Activated T-cell treated with anti-CD3 and anti-CD28 coated beads, Interleukin-2, amount 50 U/mL, for 4 hours (primary cell): Measurements from ENCODE around the gene RBBP4. TPM values are rescaled to one million over a fixed set of nuclear protein-coding genes. Genes with fewer than 3 reads are reported as not detected.
A peak's percentile ranks its signal among the peaks of the same experiment; 100 is the strongest.
"Not testable (repeated sequence)": the region's sequence is repeated elsewhere in the genome, so short reads cannot be mapped to it uniquely, and the experiment has no call there.

Experiments used
- ATAC-seq, 2 donors: fragments of 200-7000 bp; cut with Tn5 transposase; one replicate each; pipeline ENCODE4 v1.10.0; 2021
- DNase-seq: peaks from one replicate; pipeline ENCODE4 v3.0.0-alpha.2; 2020
- H3K27me3 Mint-ChIP-seq: one replicate; pipeline ENCODE4 v1.8.0; 2021; ENCODE audit warnings: low read depth, mixed read lengths
- H3K36me3 Mint-ChIP-seq: one replicate; pipeline ENCODE4 v1.8.0; 2022; ENCODE audit warnings: mixed read lengths; ENCODE audit not compliant: insufficient read depth
- H3K4me1 Mint-ChIP-seq: one replicate; pipeline ENCODE4 v1.8.0; 2021; ENCODE audit warnings: low read depth, mixed read lengths
- H3K4me3 Mint-ChIP-seq: one replicate; pipeline ENCODE4 v1.8.0; 2021; ENCODE audit warnings: mild to moderate bottlenecking, moderate library complexity, mixed read lengths
- H3K9me3 Mint-ChIP-seq: one replicate; pipeline ENCODE4 v1.8.0; 2021; ENCODE audit warnings: mixed read lengths
- total RNA-seq, 3 donors: library from RNA; stranded (reverse); gene quantifications; one replicate each; pipeline ENCODE4 v1.2.1, GENCODE V29; 2021

RBBP4 gene
- total RNA-seq, 3 donors from 2014 or later = 243 to 248 (median 243) TPM

DNA sequence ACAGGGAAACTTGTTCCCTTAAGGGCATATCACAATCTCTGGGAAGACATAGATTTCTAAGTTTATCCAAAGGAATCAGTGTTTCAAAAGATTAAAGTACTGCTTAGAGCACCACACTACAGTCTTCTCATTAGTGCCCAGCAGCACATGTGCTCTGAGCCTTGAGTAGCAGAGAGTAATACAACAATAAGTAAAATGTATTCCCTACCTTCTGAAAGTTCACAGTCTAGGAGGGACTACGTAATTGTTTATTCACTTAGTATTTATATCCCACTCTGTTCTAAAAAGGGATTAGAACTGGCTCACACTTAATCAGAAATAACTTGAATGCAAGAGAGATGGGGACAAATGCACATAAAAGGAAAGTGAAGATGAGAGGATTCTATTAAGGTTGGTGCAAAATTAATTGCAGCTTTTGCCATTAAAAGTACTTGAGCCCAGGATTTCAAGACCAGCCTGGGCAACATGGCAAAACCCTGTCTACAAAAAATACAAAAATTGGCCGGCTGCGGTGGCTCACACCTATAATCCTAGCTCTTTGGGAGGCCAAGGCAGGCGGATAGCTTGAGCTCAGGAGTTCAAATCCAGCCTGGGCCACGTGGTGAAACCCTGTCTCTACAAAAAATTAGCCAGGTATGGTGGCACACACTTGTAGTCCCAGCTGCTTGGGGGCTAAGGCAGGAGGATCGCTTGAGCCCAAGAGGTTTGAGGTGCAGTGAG is 42.6 kb downstream of the RBBP4 start:
- no peak for ATAC-seq
- H3K4me1 Mint-ChIP-seq = no peaks in the 10 kb centered on the region

DNA sequence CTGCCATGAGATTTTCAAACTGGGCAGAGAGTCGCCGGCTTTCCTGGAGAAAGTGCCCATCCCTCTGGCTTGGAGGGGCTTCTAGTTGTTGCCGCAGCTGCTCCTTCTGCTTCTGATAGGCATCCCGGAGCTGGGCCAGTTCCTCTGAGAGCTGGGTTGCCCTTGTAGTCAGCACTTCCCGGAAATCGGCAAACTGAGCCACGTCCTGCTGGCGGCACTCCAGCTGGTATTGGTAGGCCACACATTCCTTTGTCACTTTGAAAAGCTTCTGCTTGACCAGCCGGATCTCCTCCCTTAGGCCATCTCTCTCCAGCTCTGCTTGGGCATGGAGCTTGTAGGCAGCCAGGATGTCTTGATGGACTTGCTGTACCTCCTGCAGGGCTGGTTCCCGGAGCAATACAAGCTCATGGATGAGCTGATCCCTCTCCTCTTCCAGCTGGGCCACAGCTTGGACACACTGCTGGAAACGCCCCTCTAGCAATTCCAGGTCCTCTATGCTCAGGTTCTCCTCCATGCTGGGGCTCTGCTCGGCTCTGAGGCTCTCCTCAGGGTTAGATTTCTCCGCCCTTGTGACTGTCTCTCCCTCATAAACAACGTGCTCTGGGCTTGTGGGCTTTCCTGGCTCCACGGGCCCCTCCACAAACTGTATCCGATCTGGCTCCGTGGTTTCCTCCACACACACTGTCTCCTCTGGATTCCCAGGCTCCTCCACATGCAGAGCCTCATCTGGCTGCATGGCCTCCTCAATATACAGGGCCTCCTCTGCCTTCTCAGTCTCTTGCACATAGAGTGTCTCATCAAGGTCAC is 44.3 kb downstream of the RBBP4 start:
- no peak for ATAC-seq
- Mint-ChIP-seq H3K4me3 (no peak overlapping the region), H3K36me3 (no peaks in the 10 kb centered on the region), H3K27me3 (no peaks in the 10 kb centered on the region), H3K9me3 (no peaks in the 10 kb centered on the region), H3K4me1 (no peaks in the 10 kb centered on the region)
- DNase-seq = no peak

More for the DNA sequence above, 42.6 kb downstream of the RBBP4 start:
- no peak for DNase-seq
- Mint-ChIP-seq H3K9me3 (no peaks in the 10 kb centered on the region), H3K4me3 (no peak overlapping the region), H3K27me3 (no peaks in the 10 kb centered on the region), H3K36me3 (no peaks in the 10 kb centered on the region)

DNA sequence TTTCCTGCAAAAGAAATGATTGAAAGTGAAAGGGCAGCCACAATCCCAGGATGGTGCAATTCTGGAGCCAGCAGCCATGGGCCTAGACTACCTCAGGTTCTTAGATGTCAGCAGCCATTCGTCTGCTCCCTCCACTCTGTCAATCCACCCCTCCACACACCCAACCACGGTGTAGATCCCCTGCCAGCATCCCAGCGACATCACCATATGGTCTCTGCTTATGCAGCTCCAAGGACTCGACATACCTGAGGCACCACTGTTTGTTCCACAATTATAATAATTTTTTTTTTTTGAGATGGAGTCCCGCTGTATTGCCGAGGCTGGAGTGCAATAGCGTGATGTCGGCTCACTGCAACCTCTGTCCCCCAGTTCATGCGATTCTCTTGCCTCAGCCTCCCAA is 45.0 kb downstream of the RBBP4 start:
- ATAC-seq = no peak
- Mint-ChIP-seq H3K9me3 (no peaks in the 10 kb centered on the region), H3K36me3 (no peaks in the 10 kb centered on the region), H3K4me3 (no peak overlapping the region), H3K27me3 (peaks cover 1% of the 10 kb centered on the region), H3K4me1 (no peaks in the 10 kb centered on the region)
- no peak for DNase-seq

DNA sequence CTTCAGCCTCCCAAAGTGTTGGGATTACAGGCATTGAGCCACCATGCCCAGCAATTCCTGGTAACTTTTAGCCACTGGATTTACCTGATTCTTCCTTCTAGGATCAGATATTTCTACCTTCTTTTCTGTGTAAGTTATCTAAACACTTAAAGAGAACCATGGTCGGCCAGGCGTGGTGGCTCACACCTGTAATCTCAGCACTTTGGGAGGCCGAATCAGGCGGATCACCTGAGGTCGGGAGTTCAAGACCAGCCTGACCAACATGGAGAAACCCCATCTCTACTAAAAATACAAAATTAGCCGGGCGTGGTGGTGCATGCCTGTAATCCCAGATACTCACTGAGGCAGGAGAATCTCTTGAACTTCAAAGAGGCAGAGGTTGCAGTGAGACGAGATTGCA is 46.0 kb downstream of the RBBP4 start:
- H3K4me3 Mint-ChIP-seq, H3K4me1 Mint-ChIP-seq, H3K36me3 Mint-ChIP-seq, ATAC-seq, DNase-seq, H3K9me3 Mint-ChIP-seq: not testable (repeated sequence)
- H3K27me3 Mint-ChIP-seq = peaks cover 10% of the 10 kb centered on the region

DNA sequence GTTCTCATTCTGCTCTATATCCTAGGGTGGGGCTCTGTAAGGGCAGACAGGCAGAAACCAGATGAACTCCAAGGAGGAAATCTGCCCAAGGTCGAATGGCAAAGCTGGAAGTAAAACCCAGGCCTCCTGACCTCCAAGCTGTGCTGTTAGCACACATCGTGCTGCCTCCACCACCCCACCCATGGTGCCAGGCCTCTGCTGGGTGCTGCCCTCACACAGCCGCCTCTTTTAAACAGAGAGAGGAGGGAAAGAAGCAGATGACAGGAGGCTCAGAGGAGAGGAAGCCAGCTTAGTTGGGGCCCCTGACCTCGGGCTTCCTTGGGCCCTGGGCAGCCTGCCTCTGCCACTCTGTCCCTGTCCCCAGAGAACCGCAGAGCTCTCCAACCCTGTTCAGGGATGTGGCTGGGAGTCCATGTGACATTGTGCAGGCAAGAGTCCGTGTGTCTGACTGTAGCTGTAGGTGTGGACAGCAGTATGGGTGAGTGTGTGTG is 50.5 kb downstream of the RBBP4 start:
- Mint-ChIP-seq H3K36me3 (no peaks in the 10 kb centered on the region), H3K4me3 (no peak overlapping the region), H3K27me3 (peaks cover 33% of the 10 kb centered on the region), H3K4me1 (peaks cover 11% of the 10 kb centered on the region), H3K9me3 (no peaks in the 10 kb centered on the region)
- DNase-seq (no peak), ATAC-seq (no peak)

DNA sequence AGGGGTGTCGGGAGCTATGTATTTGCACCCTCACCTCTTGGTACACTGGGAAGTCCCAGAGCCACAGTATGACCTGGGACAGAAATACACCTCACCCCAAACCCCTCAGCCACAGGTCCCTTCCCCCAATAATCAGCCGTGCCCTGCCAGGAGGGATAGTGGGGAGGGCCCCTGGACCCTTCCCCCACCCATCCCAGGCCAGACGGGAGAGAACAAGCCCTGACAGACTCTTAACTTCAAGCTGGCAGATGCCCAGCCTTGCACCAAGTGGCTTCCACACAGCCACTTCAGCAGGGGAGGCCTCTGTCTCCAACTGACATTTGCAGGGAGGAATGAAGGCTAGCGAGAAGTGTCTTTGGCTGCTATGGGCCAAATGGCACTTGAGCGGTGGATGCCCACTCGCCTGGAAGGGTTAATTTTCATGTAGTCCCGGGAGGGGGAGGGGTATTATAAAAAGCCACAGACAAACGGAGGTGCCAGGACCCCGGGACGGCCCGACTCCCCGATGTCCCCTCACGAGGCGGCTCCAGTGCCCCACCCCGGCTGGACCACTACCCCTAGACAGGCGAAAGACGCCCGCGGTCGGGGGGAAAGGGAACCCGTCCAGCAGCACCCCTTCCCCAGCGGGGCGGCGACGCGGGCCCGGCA is 51.1 kb downstream of the RBBP4 start:
- no peak for DNase-seq

DNA sequence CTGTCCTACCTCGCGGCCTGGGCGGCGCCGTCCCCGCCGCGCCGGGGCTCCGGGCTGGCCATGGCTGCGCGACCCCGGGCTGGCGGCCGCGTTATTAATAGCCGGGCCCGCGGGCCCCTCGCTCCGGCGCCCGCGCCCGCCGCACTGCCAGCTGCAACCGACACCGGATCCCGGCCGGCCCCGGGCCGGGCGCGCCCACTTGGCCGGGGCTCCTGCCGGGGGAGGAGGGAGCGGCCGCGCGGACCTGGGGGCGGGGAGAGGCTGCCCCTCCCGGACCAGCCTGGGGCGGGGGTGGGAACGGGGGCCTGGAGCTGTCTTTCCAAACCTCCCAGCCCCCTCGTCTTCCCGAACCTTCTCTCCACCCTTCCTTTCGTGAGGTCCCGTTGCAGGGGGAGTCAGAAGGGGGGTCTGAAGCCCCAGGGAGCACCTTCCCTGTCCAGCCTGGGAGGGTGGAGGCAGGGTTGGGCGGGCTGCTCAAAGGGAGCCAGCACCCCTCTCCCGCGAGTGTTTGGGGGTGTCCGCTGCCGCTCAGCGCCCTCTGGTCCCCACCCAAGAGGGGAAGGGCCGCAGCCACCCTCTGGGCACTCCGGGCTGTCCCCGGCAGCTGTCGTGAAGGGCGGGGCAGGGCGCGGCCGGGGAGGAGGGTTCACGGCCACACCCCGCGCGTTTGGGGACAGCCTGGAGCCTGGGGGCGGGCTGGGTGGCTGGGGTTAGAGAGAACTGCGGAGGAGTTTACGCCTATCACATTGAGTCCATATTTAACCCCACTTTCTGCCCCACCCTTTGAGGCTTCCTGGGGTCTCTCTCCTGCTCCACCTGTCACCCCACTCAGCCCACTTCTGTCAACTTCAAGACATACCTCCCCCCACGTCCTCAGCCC is 51.8 kb downstream of the RBBP4 start, which contains the start of gene SYNC:
SYNC (minus strand) TSS at position 172 of the 880 bp plus-strand sequence; CDS start at position 62, 110 bp downstream.
- Mint-ChIP-seq H3K27me3 (peaks cover 38% of the 10 kb centered on the region), H3K4me1 (peaks cover 11% of the 10 kb centered on the region), H3K9me3 (no peaks in the 10 kb centered on the region), H3K4me3 (peak within 1 kb of the TSS; percentile 61), H3K36me3 (no peaks in the 10 kb centered on the region)
- DNase-seq (no peak), ATAC-seq (peak; percentile 73)

More for the DNA sequence above, 51.1 kb downstream of the RBBP4 start:
- peaks cover 11% of the 10 kb centered on the region for H3K4me1 Mint-ChIP-seq
- H3K4me3 Mint-ChIP-seq = peak overlapping the region; percentile 58
- no peak for ATAC-seq
- H3K9me3 Mint-ChIP-seq = no peaks in the 10 kb centered on the region
- peaks cover 35% of the 10 kb centered on the region for H3K27me3 Mint-ChIP-seq
- no peaks in the 10 kb centered on the region for H3K36me3 Mint-ChIP-seq

DNA sequence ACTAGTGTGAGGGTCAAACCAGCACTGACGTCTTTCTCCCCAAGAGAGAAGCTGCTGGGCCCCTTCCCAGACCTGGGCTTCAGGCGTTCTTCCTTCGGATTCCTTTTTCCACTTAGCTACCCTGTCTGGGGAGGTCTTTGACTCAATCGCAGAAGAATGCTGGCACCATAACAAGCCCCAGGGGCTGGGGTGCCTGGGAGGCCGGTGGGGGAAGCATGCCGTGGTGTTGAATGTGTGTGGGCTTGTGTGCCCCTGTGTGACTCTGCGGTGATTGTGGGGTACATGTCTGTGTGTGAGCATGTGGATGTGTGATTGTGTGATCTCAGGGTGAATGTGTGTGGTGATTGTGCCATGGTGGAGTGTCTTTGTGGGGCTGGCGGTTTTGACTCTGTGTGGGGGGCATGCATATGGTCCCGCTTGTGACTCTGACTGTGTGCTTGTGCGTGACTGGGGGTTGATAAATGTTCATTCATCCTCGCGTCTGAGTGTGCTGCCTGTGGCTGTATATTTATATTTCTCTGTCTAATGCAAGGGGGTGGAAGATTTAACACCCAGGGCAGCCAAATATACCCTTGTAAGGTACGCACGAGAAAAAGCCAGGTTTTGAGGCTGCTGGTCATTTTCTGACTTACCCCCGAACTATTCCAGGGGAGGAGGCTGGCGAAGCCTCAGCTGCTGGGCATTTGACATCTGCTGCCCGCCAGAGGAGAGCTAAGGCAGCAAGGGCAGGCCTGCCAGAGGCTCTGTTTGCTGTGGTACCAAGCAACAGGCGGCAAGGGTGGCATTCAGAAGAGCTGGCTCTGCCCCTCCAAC is 52.7 kb downstream of the RBBP4 start:
- H3K36me3 Mint-ChIP-seq = no peaks in the 10 kb centered on the region
- peak overlapping the region; percentile 61 for H3K4me3 Mint-ChIP-seq
- DNase-seq = no peak
- ATAC-seq = no peak
- no peaks in the 10 kb centered on the region for H3K9me3 Mint-ChIP-seq
- peaks cover 38% of the 10 kb centered on the region for H3K27me3 Mint-ChIP-seq
- peaks cover 11% of the 10 kb centered on the region for H3K4me1 Mint-ChIP-seq

DNA sequence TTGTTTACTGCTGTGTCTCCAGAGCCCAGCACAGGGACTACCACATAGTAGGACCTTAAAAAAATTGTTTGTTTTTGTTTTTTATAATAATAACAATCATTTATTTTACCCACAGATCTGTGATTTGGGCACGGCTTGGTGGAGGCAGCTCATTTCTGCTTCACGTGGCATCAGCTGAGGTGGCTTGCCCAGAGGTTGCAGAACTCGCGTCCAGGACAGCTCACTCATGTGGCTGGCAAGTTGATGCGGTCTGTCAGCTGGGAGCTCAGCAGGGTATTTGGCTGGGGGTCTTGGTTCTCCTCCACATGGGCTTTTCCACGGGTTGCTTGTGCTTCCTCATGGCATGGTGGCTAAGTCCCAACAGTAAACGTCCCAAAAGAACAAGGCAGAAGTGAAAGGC is 54.5 kb downstream of the RBBP4 start:
- ATAC-seq (no peak), DNase-seq (no peak)
- Mint-ChIP-seq H3K4me1 (peaks cover 11% of the 10 kb centered on the region), H3K36me3 (no peaks in the 10 kb centered on the region), H3K9me3 (no peaks in the 10 kb centered on the region), H3K4me3 (no peak overlapping the region), H3K27me3 (peaks cover 41% of the 10 kb centered on the region)

DNA sequence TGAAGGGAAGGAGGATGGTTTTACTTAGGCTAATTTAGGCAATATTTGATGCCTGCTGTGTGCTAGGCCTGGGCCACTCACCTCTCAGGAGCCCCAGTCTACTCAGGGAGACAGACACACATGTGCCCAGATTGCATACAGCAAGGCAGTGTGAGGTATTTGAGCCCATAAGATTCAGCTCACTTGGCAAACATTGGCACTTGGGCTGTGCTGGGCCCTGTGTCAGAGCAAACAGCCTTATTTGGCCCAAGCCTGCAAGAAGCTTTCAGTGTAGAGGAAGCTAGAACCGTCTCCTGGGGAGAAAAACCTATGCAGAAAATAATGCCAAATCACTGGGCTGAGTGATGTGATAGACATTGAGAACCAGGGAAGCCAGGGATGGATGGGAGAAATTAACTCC is 55.5 kb downstream of the RBBP4 start:
- Mint-ChIP-seq H3K4me1 (peaks cover 11% of the 10 kb centered on the region), H3K4me3 (no peak overlapping the region), H3K36me3 (no peaks in the 10 kb centered on the region), H3K9me3 (no peaks in the 10 kb centered on the region), H3K27me3 (peaks cover 36% of the 10 kb centered on the region)
- ATAC-seq (no peak), DNase-seq (no peak)

DNA sequence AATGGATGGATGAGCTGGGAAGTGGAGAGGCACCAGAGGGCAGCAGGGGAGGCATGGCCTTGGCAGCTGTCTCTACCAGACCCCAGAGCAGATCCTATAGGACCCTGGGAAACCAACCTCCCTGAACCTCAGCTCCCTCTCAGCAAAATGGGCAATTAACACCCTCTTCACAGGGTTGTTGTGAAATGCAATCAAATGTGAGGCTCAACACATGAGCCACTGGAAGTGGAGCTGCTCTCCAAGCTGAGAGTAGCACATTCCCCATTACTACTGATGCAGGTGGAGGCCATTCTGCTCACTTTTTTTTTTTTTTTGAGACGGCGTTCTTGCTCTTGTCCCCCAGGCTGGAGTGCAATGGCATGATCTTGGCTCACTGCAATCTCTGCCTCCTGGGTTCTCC is 58.1 kb downstream of the RBBP4 start:
- Mint-ChIP-seq H3K4me1 (peaks cover 1% of the 10 kb centered on the region), H3K9me3 (no peaks in the 10 kb centered on the region), H3K4me3 (no peak overlapping the region), H3K27me3 (peaks cover 21% of the 10 kb centered on the region), H3K36me3 (no peaks in the 10 kb centered on the region)
- DNase-seq = no peak
- no peak for ATAC-seq

DNA sequence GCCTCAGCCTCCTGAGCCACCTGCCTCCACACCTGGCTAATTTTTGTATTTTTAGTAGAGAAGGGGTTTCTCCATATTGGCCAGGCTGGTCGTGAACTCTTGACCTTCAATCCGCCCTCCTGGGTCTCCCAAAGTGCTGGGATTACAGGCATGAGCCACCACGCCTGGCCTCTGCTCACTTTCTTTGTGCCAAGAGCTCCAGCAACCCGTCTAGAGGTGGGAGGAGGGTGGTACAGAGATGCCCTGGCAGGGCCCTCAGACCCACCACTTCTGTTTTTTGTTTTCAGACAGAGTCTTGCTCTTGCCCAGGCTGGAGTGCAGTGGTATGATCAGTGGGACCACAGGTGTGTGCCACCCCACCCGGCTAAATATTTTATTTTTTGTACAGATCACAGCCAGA is 58.5 kb downstream of the RBBP4 start:
- H3K36me3 Mint-ChIP-seq = no peaks in the 10 kb centered on the region

DNA sequence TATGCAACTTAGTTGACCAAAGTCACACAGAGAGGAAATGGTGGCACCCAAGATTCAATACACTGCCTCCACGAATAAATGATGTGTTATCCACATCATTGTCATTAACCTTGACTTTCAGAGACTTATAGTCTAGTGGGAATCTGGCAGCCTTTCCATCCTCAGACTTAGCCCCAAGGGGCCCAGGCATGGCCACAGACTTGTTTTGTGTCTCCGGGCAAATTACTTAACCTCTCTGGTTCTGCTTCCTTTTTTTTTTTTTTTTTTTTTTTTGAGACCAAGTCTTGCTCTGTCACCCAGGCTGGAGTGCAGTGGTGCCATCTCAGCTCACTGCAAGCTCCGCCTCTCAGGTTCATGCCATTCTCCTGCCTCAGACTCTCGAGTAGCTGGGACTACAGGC is 60.2 kb downstream of the RBBP4 start:
- DNase-seq, H3K4me3 Mint-ChIP-seq, H3K9me3 Mint-ChIP-seq, H3K36me3 Mint-ChIP-seq, H3K4me1 Mint-ChIP-seq, H3K27me3 Mint-ChIP-seq, ATAC-seq: not testable (repeated sequence)

More for the DNA sequence above, 58.5 kb downstream of the RBBP4 start:
- Mint-ChIP-seq H3K4me1 (peaks cover 1% of the 10 kb centered on the region), H3K27me3 (peaks cover 18% of the 10 kb centered on the region), H3K9me3 (no peaks in the 10 kb centered on the region), H3K4me3 (no peak overlapping the region)
- DNase-seq = no peak
- ATAC-seq = no peak
